ENCODE measurements around the gene UPK2. TPM values are rescaled to one million over a fixed set of nuclear protein-coding genes. Genes with fewer than 3 reads are reported as not detected.
A peak's percentile ranks its signal among the peaks of the same experiment; 100 is the strongest.

The UPK2 gene
- total RNA-seq = 38.2 TPM
- 33.8 TPM for polyA plus RNA-seq

- 7% methylated on average over 7 of the region's 7 CpGs for WGBS
- H3K36me3 ChIP-seq (ENCODE audit: insufficient read depth) = no peaks in the 10 kb centered on the region
- no peak for DNase-seq (ENCODE audit: extremely low spot score)
- H3K4me3 ChIP-seq (ENCODE audit: low read depth, low read length) = no peak within 1 kb of the TSS
- H3K4me1 ChIP-seq (ENCODE audit: insufficient read depth) = no peaks in the 10 kb centered on the region
- no peak within 1 kb of the TSS for H3K27ac ChIP-seq (ENCODE audit: low read depth)
Observed at GRCh38 chr11:118956094-118956846, at the start of gene UPK2. UPK2 (plus strand) TSS chr11:118956298; CDS start chr11:118956351, 53 bp downstream.

- peaks cover 1% of the 10 kb centered on the region for H3K36me3 ChIP-seq (ENCODE audit: insufficient read depth)
- no peak for DNase-seq (ENCODE audit: extremely low spot score)
- no peak overlapping the region for H3K4me3 ChIP-seq (ENCODE audit: low read depth, low read length)
- WGBS = 42% methylated on average over 24 of the region's 24 CpGs
- peak overlapping the region; percentile 16 for H3K27ac ChIP-seq (ENCODE audit: low read depth)
- no peaks in the 10 kb centered on the region for H3K4me1 ChIP-seq (ENCODE audit: insufficient read depth)
Observed at GRCh38 chr11:118907051-118908042, 48.8 kb upstream of the UPK2 start.

- H3K4me3 ChIP-seq (ENCODE audit: low read depth, low read length) = no peak overlapping the region
- 75% methylated on average over 13 of the region's 13 CpGs for WGBS
Observed at GRCh38 chr11:118908264-118908663, 47.8 kb upstream of the UPK2 start.

GRCh38 chr11:118908901-118909618 is 47.0 kb upstream of the UPK2 start:
- H3K36me3 ChIP-seq (ENCODE audit: insufficient read depth) = peaks cover 1% of the 10 kb centered on the region
- 9% methylated on average over 17 of the region's 17 CpGs for WGBS
- peak overlapping the region; percentile 77 for H3K27ac ChIP-seq (ENCODE audit: low read depth)
- H3K4me3 ChIP-seq (ENCODE audit: low read depth, low read length) = peak overlapping the region; percentile 27
- DNase-seq (ENCODE audit: extremely low spot score) = peak; percentile 86
- H3K4me1 ChIP-seq (ENCODE audit: insufficient read depth) = no peaks in the 10 kb centered on the region

More at GRCh38 chr11:118908264-118908663, 47.8 kb upstream of the UPK2 start:
- DNase-seq (ENCODE audit: extremely low spot score) = no peak
- peaks cover 1% of the 10 kb centered on the region for H3K36me3 ChIP-seq (ENCODE audit: insufficient read depth)
- no peak overlapping the region for H3K27ac ChIP-seq (ENCODE audit: low read depth)
- no peaks in the 10 kb centered on the region for H3K4me1 ChIP-seq (ENCODE audit: insufficient read depth)

- DNase-seq (ENCODE audit: extremely low spot score) = no peak
- Histone ChIP-seq H3K4me1 (ENCODE audit: insufficient read depth) (no peaks in the 10 kb centered on the region), H3K4me3 (ENCODE audit: low read depth, low read length) (peak overlapping the region; percentile 27), H3K27ac (ENCODE audit: low read depth) (peak overlapping the region; percentile 77), H3K36me3 (ENCODE audit: insufficient read depth) (peaks cover 1% of the 10 kb centered on the region)
- WGBS = 21% methylated on average over 21 of the region's 21 CpGs
Observed at GRCh38 chr11:118909619-118910308, 46.3 kb upstream of the UPK2 start.

- WGBS = 4% methylated on average over 67 of the region's 67 CpGs
- H3K27ac ChIP-seq (ENCODE audit: low read depth) = peak overlapping the region; percentile 77
- H3K36me3 ChIP-seq (ENCODE audit: insufficient read depth) = peaks cover 1% of the 10 kb centered on the region
- no peak for DNase-seq (ENCODE audit: extremely low spot score)
- no peaks in the 10 kb centered on the region for H3K4me1 ChIP-seq (ENCODE audit: insufficient read depth)
- H3K4me3 ChIP-seq (ENCODE audit: low read depth, low read length) = peak overlapping the region; percentile 21
Observed at GRCh38 chr11:118910309-118911112, 45.6 kb upstream of the UPK2 start.

- peak overlapping the region; percentile 18 for H3K4me3 ChIP-seq (ENCODE audit: low read depth, low read length)
- 22% methylated on average over 21 of the region's 21 CpGs for WGBS
- no peaks in the 10 kb centered on the region for H3K4me1 ChIP-seq (ENCODE audit: insufficient read depth)
- peak overlapping the region; percentile 73 for H3K27ac ChIP-seq (ENCODE audit: low read depth)
- DNase-seq (ENCODE audit: extremely low spot score) = no peak
- H3K36me3 ChIP-seq (ENCODE audit: insufficient read depth) = no peaks in the 10 kb centered on the region
Observed at GRCh38 chr11:118911113-118911879, 44.8 kb upstream of the UPK2 start.

- DNase-seq (ENCODE audit: extremely low spot score) = no peak
- 22% methylated on average over 23 of the region's 23 CpGs for WGBS
- Histone ChIP-seq H3K36me3 (ENCODE audit: insufficient read depth) (no peaks in the 10 kb centered on the region), H3K27ac (ENCODE audit: low read depth) (peak overlapping the region; percentile 92), H3K4me3 (ENCODE audit: low read depth, low read length) (no peak overlapping the region), H3K4me1 (ENCODE audit: insufficient read depth) (no peaks in the 10 kb centered on the region)
Observed at GRCh38 chr11:118911880-118912741, 44.0 kb upstream of the UPK2 start.

- peak overlapping the region; percentile 92 for H3K27ac ChIP-seq (ENCODE audit: low read depth)
- WGBS = 46% methylated on average over 12 of the region's 12 CpGs
- H3K4me3 ChIP-seq (ENCODE audit: low read depth, low read length) = no peak overlapping the region
- H3K4me1 ChIP-seq (ENCODE audit: insufficient read depth) = no peaks in the 10 kb centered on the region
- DNase-seq (ENCODE audit: extremely low spot score) = no peak
- H3K36me3 ChIP-seq (ENCODE audit: insufficient read depth) = no peaks in the 10 kb centered on the region
Observed at GRCh38 chr11:118912742-118913410, 43.2 kb upstream of the UPK2 start.

GRCh38 chr11:118913411-118914125 is 42.5 kb upstream of the UPK2 start:
- Histone ChIP-seq H3K36me3 (ENCODE audit: insufficient read depth) (no peaks in the 10 kb centered on the region), H3K4me3 (ENCODE audit: low read depth, low read length) (no peak overlapping the region), H3K4me1 (ENCODE audit: insufficient read depth) (no peaks in the 10 kb centered on the region), H3K27ac (ENCODE audit: low read depth) (peak overlapping the region; percentile 92)
- no peak for DNase-seq (ENCODE audit: extremely low spot score)
- 35% methylated on average over 9 of the region's 9 CpGs for WGBS
